K562 (cell line): ENCODE data around the gene G6PC1. TPM values are rescaled to one million over a fixed set of nuclear protein-coding genes. Genes with fewer than 3 reads are reported as not detected.

ENCODE experiments used
- AFF4 ChIP-seq: sonication (generic); formaldehyde crosslinking; IDR thresholded peaks from 2 replicates; pipeline ENCODE4 v1.8.0; 2023; ENCODE audit warnings: mild to moderate bottlenecking, missing genetic modification reagents
- ARNT ChIP-seq, 2 experiments: fragments of 450-650 bp; IDR thresholded peaks; 2 replicates each; pipeline ENCODE4 v1.6.1; 2016; ENCODE audit warnings: mild to moderate bottlenecking in 1 of 2
- BACH1 ChIP-seq: fragments of 200-800 bp; sonication (Bioruptor generic); IDR thresholded peaks from 2 replicates; pipeline ENCODE4 v1.6.1; 2016; ENCODE audit warnings: missing genetic modification characterization, missing compliant biosample characterization
- ETV1 ChIP-seq: fragments of 450-650 bp; conservative IDR thresholded peaks from 2 replicates; pipeline ENCODE4 v1.6.1; 2016; ENCODE audit warnings: missing genetic modification characterization, control low read depth, low read depth, missing compliant biosample characterization
- FOXA1 ChIP-seq: fragments of 450-650 bp; IDR thresholded peaks from 2 replicates; pipeline ENCODE4 v1.6.1; 2016; ENCODE audit warnings: mild to moderate bottlenecking, borderline replicate concordance
- GATAD2B ChIP-seq: fragments of 450-650 bp; IDR thresholded peaks from 2 replicates; pipeline ENCODE4 v1.6.1; 2017; ENCODE audit warnings: mild to moderate bottlenecking, borderline replicate concordance
- GTF2F1 ChIP-seq: IDR thresholded peaks from 2 replicates; pipeline ENCODE4 v1.6.1; 2011; ENCODE audit warnings: low read depth, low read length, improper control_type of control experiment
- NFIX ChIP-seq: fragments of 250-450 bp; sonication (Bioruptor Pico); IDR thresholded peaks from 2 replicates; pipeline ENCODE4 v1.4.0; 2020; ENCODE audit warnings: low read depth, mild to moderate bottlenecking, moderate library complexity
- POLR2AphosphoS2 ChIP-seq: IDR thresholded peaks from 2 replicates; pipeline ENCODE4 v1.6.1; 2012; ENCODE audit warnings: low read length, improper control_type of control experiment
- SMARCE1 ChIP-seq: fragments of 450-650 bp; IDR thresholded peaks from 2 replicates; pipeline ENCODE4 v1.7.1; 2016; ENCODE audit warnings: mild to moderate bottlenecking
- TFAP4 ChIP-seq: sonication (generic); formaldehyde crosslinking; IDR thresholded peaks from 2 replicates; pipeline ENCODE4 v1.8.0; 2022; ENCODE audit warnings: missing genetic modification reagents, mild to moderate bottlenecking, moderate library complexity, borderline replicate concordance
- USF1 ChIP-seq: sonication (generic); formaldehyde crosslinking; IDR thresholded peaks from 2 replicates; pipeline ENCODE4 v1.9.0; 2022; ENCODE audit warnings: mild to moderate bottlenecking, missing genetic modification reagents
- USF2 ChIP-seq: sonication (generic); formaldehyde crosslinking; IDR thresholded peaks from 2 replicates; pipeline ENCODE4 v1.5.0; 2020; ENCODE audit warnings: missing genetic modification reagents
- ZBTB11 ChIP-seq, 3 experiments: fragments of 200-800 bp in 1 of 3; fragments of 250-450 bp in 1 of 3; fragments of 450-650 bp in 1 of 3; sonication (Bioruptor Pico) in 1 of 3; sonication (Bioruptor generic) in 1 of 3; formaldehyde crosslinking in 1 of 3; IDR thresholded peaks; 2 replicates each; pipeline versions ENCODE4 v1.6.1 to v1.8.0; 2016 to 2022; ENCODE audit warnings: mild to moderate bottlenecking in 2 of 3, missing genetic modification characterization in 2 of 3, missing compliant biosample characterization in 1 of 3, moderate library complexity in 1 of 3
- ZNF511 ChIP-seq: sonication (generic); formaldehyde crosslinking; IDR thresholded peaks from 2 replicates; pipeline ENCODE4 v1.8.0; 2022; ENCODE audit warnings: mild to moderate bottlenecking, missing genetic modification reagents
- ZNF583 ChIP-seq: fragments of 250-450 bp; sonication (Bioruptor Pico); IDR thresholded peaks from 2 replicates; pipeline ENCODE4 v1.4.0; 2020
- ZNF717 ChIP-seq: fragments of 250-450 bp; sonication (Bioruptor Pico); IDR thresholded peaks from 2 replicates; pipeline ENCODE4 v1.5.0; 2021
- polyA plus RNA-seq, 8 experiments: library from polyadenylated mRNA; depleted of rRNA in 4 of 8; stranded (reverse) in 5 of 8; unstranded in 3 of 8; fragments of >200 nt; fragmentation: Nextera tagmentation in 2 of 8; fragmentation: Illumina TruSeq in 1 of 8; extraction: Ambion mirVana in 2 of 8; extraction: Trizol in 1 of 8; gene quantifications; 2 replicates each; pipeline versions ENCODE4 v1.2.1 to v1.2.3, GENCODE V29; 2011 to 2014; ENCODE audit warnings: inconsistent platforms in 1 of 8, missing spikeins in 1 of 8
- total RNA-seq, 7 experiments: library from RNA; depleted of rRNA in 6 of 7; stranded (reverse); fragments of >200 nt in 6 of 7; fragmentation: Illumina TruSeq in 2 of 7; extraction: Trizol in 2 of 7; gene quantifications; 2 replicates each; pipeline versions ENCODE4 v1.2.1 to v1.2.3, GENCODE V29; 2011 to 2021; ENCODE audit warnings: low replicate concordance in 1 of 7

Gene G6PC1
- total and polyA plus RNA-seq, 9 of the 15 experiments (the other 6 are each of a cell fraction or from before 2014, with no cell fraction given) = not detected

GRCh38 chr17:42928714-42929496 is 28.3 kb downstream of the G6PC1 start (continued):
- TF ChIP-seq FOXA1 (no peak), TFAP4 (no peak), ZNF717 (CRISPR knock-in tag) (no peak), GATAD2B (no peak; the same call in 1 of the 2 replicates), NFIX (no peak), AFF4 (CRISPR knock-in tag) (no peak), ZNF583 (CRISPR knock-in tag) (no peak), BACH1 (tag) (peak; percentile 97), ZNF511 (CRISPR knock-in tag) (no peak), POLR2AphosphoS2 (no peak), ZBTB11 (CRISPR knock-in tag; IDR thresholded peaks at IDR 0.05) (peak in 1 of 3 experiments; percentile 73; a peak in 2 of 6 replicates), USF2 (CRISPR knock-in tag) (no peak), SMARCE1 (peak; percentile 88), USF1 (CRISPR knock-in tag) (no peak), GTF2F1 (no peak), ETV1 (tag) (0 out of 2 replicates have a peak, but pooled peaks have one; percentile 5), ARNT (IDR thresholded peaks at IDR 0.05) (peak; percentile 36 to 71; a peak in 1 of 4 replicates)
